ENCODE results near the gene PEAK1.

PEAK1 gene

GRCh38 chr15:77064539-77065308, 355.2 kb downstream of the PEAK1 start:
- H3K27me3 ChIP-seq: no peaks in the 10 kb centered on the region
- H3K9me3 ChIP-seq (replicated peaks in 1 of 11): no peaks in the 10 kb centered on the region
- peaks cover 12 to 100% (median 99%) of the 10 kb centered on the region in 11 experiments; a peak in 20 of 22 replicates for H4K20me1 ChIP-seq
- peak overlapping the region in 5 of 11 experiments; percentile 9 to 47 (median 33); a peak in 6 of 22 replicates for H3K27ac ChIP-seq
- H3K4me2 ChIP-seq: peak overlapping the region in 8 of 11 experiments; percentile 3 to 76 (median 23); a peak in 12 of 22 replicates
- no peak overlapping the region for H3K4me3 ChIP-seq
- H3K9ac ChIP-seq: no peak overlapping the region
- peaks cover 0 to 57% (median 24%) of the 10 kb centered on the region in 11 experiments; a peak in 13 of 22 replicates for H3K36me3 ChIP-seq
- H3K4me1 ChIP-seq: peaks cover 61 to 96% (median 81%) of the 10 kb centered on the region in 10 experiments
- TF ChIP-seq Cebpa-rat (IDR thresholded peaks at IDR 0.05): no peak

GRCh38 chr15:77064063-77064462, 355.8 kb downstream of the PEAK1 start:
- Histone ChIP-seq H3K4me3 (no peak overlapping the region), H3K27me3 (no peaks in the 10 kb centered on the region), H3K4me2 (peak overlapping the region in 6 of 11 experiments; percentile 3 to 76 (median 34); a peak in 10 of 22 replicates), H4K20me1 (peaks cover 12 to 100% (median 99%) of the 10 kb centered on the region in 11 experiments; a peak in 20 of 22 replicates), H3K36me3 (peaks cover 0 to 56% (median 22%) of the 10 kb centered on the region in 11 experiments; a peak in 13 of 22 replicates), H3K9ac (no peak overlapping the region), H3K4me1 (peaks cover 62 to 96% (median 81%) of the 10 kb centered on the region in 10 experiments), H3K9me3 (replicated peaks in 1 of 11) (no peaks in the 10 kb centered on the region), H3K27ac (peak overlapping the region in 4 of 11 experiments; percentile 9 to 47 (median 36); a peak in 5 of 22 replicates)
- TF ChIP-seq Cebpa-rat (IDR thresholded peaks at IDR 0.05): no peak

- no peak overlapping the region for H3K4me3 ChIP-seq
- 0 out of 22 replicates have a peak overlapping the region, but pooled peaks of 1 of the 11 experiments have one; percentile 39 for H3K27ac ChIP-seq
Observed at GRCh38 chr15:77063249-77063648, 356.7 kb downstream of the PEAK1 start.

DNA sequence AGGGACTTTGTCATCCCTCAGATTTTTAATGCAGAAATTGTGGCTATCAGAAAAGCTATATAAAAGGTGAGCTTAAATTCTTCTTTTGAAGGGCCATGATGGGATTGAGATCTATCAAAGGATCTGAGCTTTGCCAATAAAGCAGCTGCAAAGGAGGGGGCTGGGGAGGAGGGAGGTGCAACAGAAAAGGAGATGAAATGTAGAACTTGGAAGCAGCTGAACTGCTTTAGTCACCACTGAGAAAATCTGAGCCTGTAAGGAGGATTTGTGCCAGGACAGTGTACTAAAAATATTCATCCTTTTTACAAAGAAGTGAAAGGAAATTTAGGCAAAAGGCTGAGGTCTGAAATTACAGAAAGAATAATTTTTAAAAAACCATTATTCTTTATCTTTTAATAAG, 359.4 kb downstream of the PEAK1 start:
- peak overlapping the region in 1 of 10 experiments; percentile 4; a peak in 2 of 20 replicates for H3K4me3 ChIP-seq
- H3K9ac ChIP-seq: peak overlapping the region; percentile 3 to 58 (median 23); a peak in 13 of 22 replicates
- peaks cover 5 to 56% (median 26%) of the 10 kb centered on the region in 11 experiments; a peak in 16 of 22 replicates for H3K36me3 ChIP-seq
- no peaks in the 10 kb centered on the region for H3K9me3 ChIP-seq (replicated peaks in 1 of 11)
- no peaks in the 10 kb centered on the region for H3K27me3 ChIP-seq
- peaks cover 39 to 73% (median 64%) of the 10 kb centered on the region in 10 experiments for H3K4me1 ChIP-seq
- peaks cover 12 to 100% (median 99%) of the 10 kb centered on the region in 11 experiments; a peak in 20 of 22 replicates for H4K20me1 ChIP-seq
- TF ChIP-seq Cebpa-rat (IDR thresholded peaks at IDR 0.05): no peak
- H3K27ac ChIP-seq: peak overlapping the region; percentile 5 to 70 (median 49); a peak in 18 of 22 replicates
- H3K4me2 ChIP-seq: peak overlapping the region; percentile 59 to 85 (median 73)

More at GRCh38 chr15:77063249-77063648, 356.7 kb downstream of the PEAK1 start:
- H3K36me3 ChIP-seq: peaks cover 0 to 55% (median 19%) of the 10 kb centered on the region in 11 experiments; a peak in 11 of 22 replicates
- H3K27me3 ChIP-seq: no peaks in the 10 kb centered on the region
- peaks cover 55 to 94% (median 75%) of the 10 kb centered on the region in 10 experiments for H3K4me1 ChIP-seq
- H3K9me3 ChIP-seq (replicated peaks in 1 of 11): no peaks in the 10 kb centered on the region
- peak overlapping the region in 1 of 11 experiments; percentile 1; a peak in 1 of 22 replicates for H3K4me2 ChIP-seq
- peaks cover 12 to 100% (median 99%) of the 10 kb centered on the region in 11 experiments; a peak in 20 of 22 replicates for H4K20me1 ChIP-seq
- H3K9ac ChIP-seq: no peak overlapping the region
- TF ChIP-seq Cebpa-rat (IDR thresholded peaks at IDR 0.05): no peak

DNA sequence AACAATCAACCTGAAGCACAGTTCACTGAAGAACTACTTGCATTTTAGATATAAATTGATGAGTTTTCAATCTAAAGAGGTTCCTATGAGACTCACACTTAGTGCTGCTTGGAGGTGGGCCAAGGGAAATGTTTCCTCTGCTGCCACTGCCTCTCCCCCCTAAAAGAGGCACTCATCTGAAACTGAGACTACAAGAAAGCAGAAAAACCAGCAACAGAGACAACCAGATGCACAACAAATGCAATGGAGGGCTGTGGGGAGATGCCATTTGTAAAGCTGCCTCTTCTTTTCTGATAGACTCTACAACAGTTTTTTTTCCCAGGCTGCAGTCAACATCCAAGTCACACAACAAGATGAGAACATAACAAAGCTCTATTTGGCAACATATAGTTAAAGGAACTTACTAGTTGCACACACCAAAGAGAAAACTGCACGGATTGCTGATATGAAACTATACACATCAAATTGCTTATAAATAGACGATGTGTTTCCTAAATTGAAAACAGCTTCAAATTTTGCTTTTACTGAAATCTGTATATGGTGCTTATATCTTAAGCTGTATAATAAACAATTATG, 360.0 kb downstream of the PEAK1 start:
- peaks cover 37 to 72% (median 59%) of the 10 kb centered on the region in 10 experiments for H3K4me1 ChIP-seq
- H3K4me3 ChIP-seq: peak overlapping the region in 2 of 10 experiments; percentile 4 to 12; a peak in 3 of 20 replicates
- peaks cover 12 to 100% (median 99%) of the 10 kb centered on the region in 11 experiments; a peak in 20 of 22 replicates for H4K20me1 ChIP-seq
- H3K9me3 ChIP-seq (replicated peaks in 1 of 11): no peaks in the 10 kb centered on the region
- peak overlapping the region; percentile 23 to 58 (median 46); a peak in 17 of 22 replicates for H3K9ac ChIP-seq
- peaks cover 10 to 59% (median 33%) of the 10 kb centered on the region in 11 experiments; a peak in 17 of 22 replicates for H3K36me3 ChIP-seq
- peak overlapping the region; percentile 59 to 85 (median 73) for H3K4me2 ChIP-seq
- H3K27me3 ChIP-seq: no peaks in the 10 kb centered on the region
- no peak for TF ChIP-seq Cebpa-rat (IDR thresholded peaks at IDR 0.05)
- H3K27ac ChIP-seq: peak overlapping the region in 10 of 11 experiments; percentile 36 to 70 (median 54); a peak in 19 of 22 replicates

DNA sequence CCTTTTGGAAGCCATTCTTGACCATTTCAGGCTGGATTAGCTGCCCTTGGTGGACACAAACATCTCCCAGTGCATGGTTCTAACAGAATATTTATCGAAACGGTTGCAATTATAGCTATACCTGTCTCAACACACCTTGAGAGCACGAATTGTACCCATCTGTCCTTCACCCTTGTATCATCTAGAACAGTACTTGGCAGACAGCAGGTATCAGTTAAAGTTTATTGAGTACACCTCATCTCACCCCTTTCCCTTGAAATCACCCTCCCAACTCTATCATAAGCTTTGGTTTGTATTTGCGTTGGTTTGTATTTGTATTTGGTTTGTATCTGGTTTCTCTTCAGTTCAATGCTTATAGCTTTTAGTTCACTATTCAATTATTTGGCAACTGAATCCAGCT, 361.4 kb downstream of the PEAK1 start:
- Histone ChIP-seq H3K9ac (no peak overlapping the region), H3K4me1 (peaks cover 37 to 65% (median 56%) of the 10 kb centered on the region in 10 experiments), H3K4me3 (no peak overlapping the region), H3K27ac (no peak overlapping the region), H3K4me2 (no peak overlapping the region; a peak in 1 of 22 replicates), H3K27me3 (no peaks in the 10 kb centered on the region), H3K36me3 (peaks cover 14 to 63% (median 40%) of the 10 kb centered on the region in 11 experiments; a peak in 17 of 22 replicates), H3K9me3 (replicated peaks in 1 of 11) (no peaks in the 10 kb centered on the region), H4K20me1 (peaks cover 12 to 100% (median 85%) of the 10 kb centered on the region in 11 experiments; a peak in 20 of 22 replicates)
- no peak for TF ChIP-seq Cebpa-rat (IDR thresholded peaks at IDR 0.05)

GRCh38 chr15:77057685-77058084, 362.2 kb downstream of the PEAK1 start:
- no peak for TF ChIP-seq Cebpa-rat (IDR thresholded peaks at IDR 0.05)
- no peaks in the 10 kb centered on the region for H3K27me3 ChIP-seq

GRCh38 chr15:77057072-77057471, 362.8 kb downstream of the PEAK1 start:
- Histone ChIP-seq H3K9ac (no peak overlapping the region), H3K27ac (no peak overlapping the region), H3K9me3 (replicated peaks in 1 of 11) (no peaks in the 10 kb centered on the region), H3K27me3 (no peaks in the 10 kb centered on the region), H3K36me3 (peaks cover 25 to 69% (median 53%) of the 10 kb centered on the region in 11 experiments), H3K4me1 (peaks cover 35 to 55% (median 49%) of the 10 kb centered on the region in 10 experiments), H3K4me2 (no peak overlapping the region), H3K4me3 (no peak overlapping the region), H4K20me1 (peaks cover 12 to 95% (median 72%) of the 10 kb centered on the region in 11 experiments; a peak in 20 of 22 replicates)
- no peak for TF ChIP-seq Cebpa-rat (IDR thresholded peaks at IDR 0.05)

More at GRCh38 chr15:77057685-77058084, 362.2 kb downstream of the PEAK1 start:
- Histone ChIP-seq H4K20me1 (peaks cover 12 to 95% (median 78%) of the 10 kb centered on the region in 11 experiments; a peak in 20 of 22 replicates), H3K4me1 (peaks cover 39 to 61% (median 55%) of the 10 kb centered on the region in 10 experiments), H3K9ac (0 out of 22 replicates have a peak overlapping the region, but pooled peaks of 1 of the 11 experiments have one; percentile 8), H3K4me2 (no peak overlapping the region), H3K36me3 (peaks cover 18 to 63% (median 47%) of the 10 kb centered on the region in 11 experiments), H3K4me3 (no peak overlapping the region), H3K9me3 (replicated peaks in 1 of 11) (no peaks in the 10 kb centered on the region), H3K27ac (no peak overlapping the region)
